ENCODE data around the gene AFAP1L1.

- peak; percentile 99 for TF ChIP-seq CTCF (conservative IDR thresholded peaks at IDR 0.05; ENCODE audit: low read depth, low read length)
- TF ChIP-seq EZH2phosphoT487 (IDR thresholded peaks at IDR 0.05; ENCODE audit: borderline replicate concordance, low read length) = no peak
- TF ChIP-seq EZH2 (IDR thresholded peaks at IDR 0.05; ENCODE audit: low read length, unreplicated experiment) = no peak
These were observed 95.8 kb downstream of the AFAP1L1 start for GRCh38 chr5:149367249-149367971.
